Esophagus (tissue), 2 donors: ENCODE measurements around the gene PRAMEF5. TPM values are rescaled to one million over a fixed set of nuclear protein-coding genes. Genes with fewer than 3 reads are reported as not detected.
"Not testable (repeated sequence)": the region's sequence is repeated elsewhere in the genome, so short reads cannot be mapped to it uniquely, and the experiment has no call there.

Experiments used
- H3K27ac ChIP-seq, 2 donors: one replicate each; pipeline ENCODE4 v1.5.1; 2013; ENCODE audit warnings: low read depth in 2 of 2, mild to moderate bottlenecking in 2 of 2, inconsistent platforms in 1 of 2, low read length in 1 of 2, moderate library complexity in 1 of 2
- H3K27me3 ChIP-seq, 2 donors: one replicate each; pipeline ENCODE4 v1.6.1; 2013; ENCODE audit warnings: low read length in 2 of 2, control low read depth in 1 of 2, mild to moderate bottlenecking in 1 of 2; ENCODE audit not compliant: insufficient read depth in 2 of 2, control insufficient read depth in 1 of 2
- H3K36me3 ChIP-seq, 2 donors: one replicate each; pipeline ENCODE4 v1.6.1; 2013; ENCODE audit warnings: low read length in 1 of 2; ENCODE audit not compliant: control insufficient read depth in 2 of 2, insufficient read depth in 2 of 2
- H3K4me1 ChIP-seq, 2 donors: one replicate each; pipeline ENCODE4 v1.6.1; 2013; ENCODE audit warnings: low read length in 1 of 2; ENCODE audit not compliant: control insufficient read depth in 2 of 2, insufficient read depth in 2 of 2
- H3K4me3 ChIP-seq, 2 donors: one replicate each; pipeline ENCODE4 v1.5.1; 2013; ENCODE audit warnings: low read length in 2 of 2, mild to moderate bottlenecking in 2 of 2, low read depth in 1 of 2, moderate library complexity in 1 of 2
- H3K9me3 ChIP-seq, 2 donors: one replicate each; pipeline ENCODE4 v1.6.1; 2013; ENCODE audit warnings: mild to moderate bottlenecking in 2 of 2, low read depth in 1 of 2, low read length in 1 of 2, moderate library complexity in 1 of 2; ENCODE audit not compliant: control insufficient read depth in 2 of 2, insufficient read depth in 1 of 2
- WGBS, 2 donors: extraction: QIAGEN DNeasy Blood & Tissue Kit; methylation state at CpG; one replicate each; pipeline ENCODE4 v1.1.7; 2013; 5-methylcytosine and 5-hydroxymethylcytosine counted together
- polyA plus RNA-seq, 2 donors: library from polyadenylated mRNA; stranded (reverse); fragments of 200-250 nt; gene quantifications; one replicate each; pipeline ENCODE4 v1.2.3, GENCODE V29; 2013
- donor health status: healthy with polysubstance abuse.
- donor health status: Bipolar disorder and iron deficiency.

PRAMEF5 gene
- polyA plus RNA-seq, 2 donors: not detected

DNA sequence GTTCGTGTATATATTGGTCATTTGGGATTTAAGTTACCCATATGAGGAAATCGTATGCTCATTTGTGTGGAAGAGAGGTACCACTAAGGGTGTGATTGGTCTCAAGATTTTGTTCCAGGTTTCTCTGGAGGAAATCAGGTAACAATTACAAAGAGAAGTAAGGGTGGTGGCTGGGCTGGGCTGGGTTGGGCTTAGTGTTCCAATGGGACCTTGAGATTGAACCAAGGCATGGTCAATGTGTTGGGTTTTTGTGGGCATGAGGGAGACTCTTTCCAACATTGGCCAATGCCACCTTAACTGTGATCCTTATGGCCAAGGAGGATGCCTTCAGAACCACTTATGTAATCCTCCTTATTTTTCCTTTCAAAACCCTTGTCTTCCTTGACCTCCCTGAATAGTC, 23.4 kb upstream of the PRAMEF5 start:
- H3K4me3 ChIP-seq, H3K9me3 ChIP-seq, H3K4me1 ChIP-seq, H3K27ac ChIP-seq, H3K27me3 ChIP-seq, H3K36me3 ChIP-seq: not testable (repeated sequence)
- WGBS, 2 donors: 75 to 84% methylated on average over 2 of the region's 2 CpGs

GRCh38 chr1:13231061-13231750, 22.8 kb upstream of the PRAMEF5 start:
- H3K27me3 ChIP-seq, H3K4me1 ChIP-seq, H3K36me3 ChIP-seq, H3K4me3 ChIP-seq, H3K27ac ChIP-seq, H3K9me3 ChIP-seq: not testable (repeated sequence)
- WGBS, 2 donors: 79 to 81% methylated on average over 7 of the region's 7 CpGs

GRCh38 chr1:13232056-13232455, 21.9 kb upstream of the PRAMEF5 start:
- H3K27me3 ChIP-seq, H3K36me3 ChIP-seq, H3K9me3 ChIP-seq, H3K27ac ChIP-seq, H3K4me3 ChIP-seq, H3K4me1 ChIP-seq: not testable (repeated sequence)
- WGBS, 2 donors: 63 to 65% methylated on average over 2 of the region's 2 CpGs

DNA sequence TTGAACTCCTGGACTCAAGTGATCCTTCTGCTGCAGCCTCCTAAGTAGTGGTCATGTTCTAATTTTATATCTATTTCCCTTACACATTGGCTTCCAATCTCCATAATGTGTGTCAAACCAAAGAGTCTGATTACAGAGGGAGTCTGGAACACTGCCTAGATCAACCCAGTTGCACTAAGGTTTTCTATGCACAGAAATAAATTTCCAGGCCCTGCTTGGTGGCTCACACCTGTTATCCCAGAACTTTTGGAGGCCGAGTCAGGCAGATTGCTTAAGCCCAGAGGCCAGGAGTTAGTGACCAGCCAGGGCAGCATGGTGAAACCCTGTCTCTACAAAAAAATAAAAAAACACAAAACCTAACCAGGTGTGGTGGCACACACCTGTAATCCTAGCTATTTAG, 19.9 kb upstream of the PRAMEF5 start:
- not testable (repeated sequence) for H3K9me3 ChIP-seq, H3K4me3 ChIP-seq, H3K27me3 ChIP-seq, H3K36me3 ChIP-seq, H3K27ac ChIP-seq, H3K4me1 ChIP-seq
- 63 to 80% methylated on average over 1 of the region's 1 CpG for whole genome bisulfite sequencing, 2 donors

- H3K4me1 ChIP-seq, H3K9me3 ChIP-seq, H3K27ac ChIP-seq, H3K36me3 ChIP-seq, H3K27me3 ChIP-seq, H3K4me3 ChIP-seq: not testable (repeated sequence)
- WGBS, 2 donors: 71 to 83% methylated on average over 4 of the region's 4 CpGs
Measured at GRCh38 chr1:13237572-13237971, 16.4 kb upstream of the PRAMEF5 start.

GRCh38 chr1:13239633-13240032, 14.4 kb upstream of the PRAMEF5 start:
- not testable (repeated sequence) for H3K36me3 ChIP-seq, H3K4me3 ChIP-seq, H3K4me1 ChIP-seq, H3K9me3 ChIP-seq, H3K27me3 ChIP-seq, H3K27ac ChIP-seq
- 85 to 89% methylated on average over 4 of the region's 4 CpGs for WGBS, 2 donors

GRCh38 chr1:13243536-13244263, 10.3 kb upstream of the PRAMEF5 start:
- not testable (repeated sequence) for H3K4me1 ChIP-seq, H3K27ac ChIP-seq, H3K4me3 ChIP-seq, H3K27me3 ChIP-seq, H3K36me3 ChIP-seq, H3K9me3 ChIP-seq
- WGBS, 2 donors: 81 to 85% methylated on average over 9 of the region's 9 CpGs

GRCh38 chr1:13245841-13246553, 8.0 kb upstream of the PRAMEF5 start:
- H3K27ac ChIP-seq, H3K36me3 ChIP-seq, H3K4me1 ChIP-seq, H3K9me3 ChIP-seq, H3K4me3 ChIP-seq, H3K27me3 ChIP-seq: not testable (repeated sequence)
- 73 to 80% methylated on average over 5 of the region's 5 CpGs for WGBS, 2 donors

GRCh38 chr1:13246554-13246871, 7.5 kb upstream of the PRAMEF5 start:
- H3K27ac ChIP-seq, H3K4me3 ChIP-seq, H3K4me1 ChIP-seq, H3K27me3 ChIP-seq, H3K9me3 ChIP-seq, H3K36me3 ChIP-seq: not testable (repeated sequence)
- 79 to 81% methylated on average over 2 of the region's 2 CpGs for WGBS, 2 donors

DNA sequence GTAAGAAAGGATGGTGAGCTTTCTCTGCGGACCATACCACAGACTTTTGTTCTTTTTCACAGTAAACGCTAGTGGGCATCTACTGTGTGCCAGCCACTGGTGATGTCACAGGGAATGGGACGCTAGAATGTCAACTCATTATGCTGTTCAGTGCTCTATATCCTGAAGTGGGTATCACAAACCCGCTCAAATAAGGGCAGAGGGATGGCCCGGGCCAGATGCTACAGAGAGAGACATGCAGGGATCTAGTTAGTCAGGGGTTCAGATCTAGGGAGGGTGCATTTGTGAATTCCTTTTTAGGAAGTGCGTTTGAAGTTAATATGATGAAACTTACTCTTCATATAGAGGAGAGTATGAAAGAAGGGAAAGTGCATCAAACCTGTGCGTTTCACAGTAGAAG, 6.9 kb upstream of the PRAMEF5 start:
- not testable (repeated sequence) for H3K36me3 ChIP-seq, H3K9me3 ChIP-seq, H3K4me3 ChIP-seq, H3K27me3 ChIP-seq, H3K27ac ChIP-seq, H3K4me1 ChIP-seq
- 72 to 77% methylated on average over 6 of the region's 7 CpGs for WGBS, 2 donors
